ENCODE results near the gene PEPD.

Gene PEPD

GRCh38 chr19:33435706-33436359, 85.8 kb downstream of the PEPD start:
- Mint-ChIP-seq H3K9me3 (no peaks in the 10 kb centered on the region), H3K4me1 (ENCODE audit: low read depth in 2 of 2) (peaks cover 1 to 9% of the 10 kb centered on the region in 2 donors), H3K27ac (peak overlapping the region in 1 of 2 donors; percentile 23), H3K27me3 (no peaks in the 10 kb centered on the region), H3K36me3 (ENCODE audit: insufficient read depth) (peaks cover 10% of the 10 kb centered on the region), H3K4me3 (no peak overlapping the region)
- ATAC-seq (replicated peaks), result no peak
- no peak for DNase-seq

DNA sequence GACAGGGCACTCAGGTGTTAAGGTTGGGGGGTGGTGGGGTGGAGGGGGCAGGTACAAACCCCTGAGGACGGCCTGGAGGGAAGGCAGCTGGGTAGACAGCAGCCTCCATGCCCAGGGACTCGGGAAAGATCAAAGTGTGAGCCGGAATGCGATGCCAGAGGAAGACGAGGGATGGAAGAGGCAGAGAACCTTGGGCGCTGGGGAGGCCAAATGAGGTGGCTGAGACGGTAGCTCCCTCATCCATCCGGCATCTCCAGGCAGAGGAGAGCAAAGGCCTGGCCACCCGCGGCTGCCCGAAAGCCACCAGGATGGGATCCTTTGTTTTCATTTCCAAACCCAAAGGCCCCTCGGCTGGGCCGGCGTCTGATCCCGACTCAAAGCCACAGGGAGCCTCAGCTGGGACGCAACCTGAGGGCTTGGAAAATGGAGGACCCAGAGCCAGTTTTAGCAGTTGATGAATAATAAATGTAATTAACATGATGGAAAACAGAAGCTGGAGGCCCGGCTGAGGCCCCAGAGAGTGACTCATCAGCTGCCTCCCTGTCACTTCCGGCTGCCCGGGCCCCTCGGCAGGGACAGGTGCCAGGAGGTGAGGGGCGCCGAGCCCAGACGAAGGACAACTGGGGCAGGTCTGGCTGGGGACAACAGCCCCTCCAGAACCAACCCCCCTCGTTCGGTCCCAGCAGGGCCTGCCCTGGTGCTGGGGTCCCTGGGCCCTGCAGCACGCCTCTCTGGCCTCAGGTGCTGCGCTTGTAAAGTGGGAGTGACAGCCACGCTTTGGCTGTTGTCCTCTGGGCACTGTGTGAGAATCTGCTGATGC, 86.5 kb downstream of the PEPD start:
- no peak for ATAC-seq (replicated peaks)
- no peak for DNase-seq
- no peak overlapping the region for H3K27ac Mint-ChIP-seq
- H3K4me1 Mint-ChIP-seq (ENCODE audit: low read depth in 2 of 2), result peaks cover 6 to 8% of the 10 kb centered on the region in 2 donors
- peaks cover 5% of the 10 kb centered on the region for H3K36me3 Mint-ChIP-seq (ENCODE audit: insufficient read depth)
- no peaks in the 10 kb centered on the region for H3K9me3 Mint-ChIP-seq
- H3K27me3 Mint-ChIP-seq, result no peaks in the 10 kb centered on the region
- H3K4me3 Mint-ChIP-seq, result no peak overlapping the region

- Mint-ChIP-seq H3K4me3 (no peak overlapping the region), H3K4me1 (ENCODE audit: low read depth in 2 of 2) (peaks cover 6 to 8% of the 10 kb centered on the region in 2 donors), H3K27me3 (no peaks in the 10 kb centered on the region), H3K27ac (no peak overlapping the region), H3K9me3 (no peaks in the 10 kb centered on the region), H3K36me3 (ENCODE audit: insufficient read depth) (peaks cover 5% of the 10 kb centered on the region)
- DNase-seq (no peak), ATAC-seq (replicated peaks) (no peak)
These were observed 87.3 kb downstream of the PEPD start for GRCh38 chr19:33434069-33434885.

DNA sequence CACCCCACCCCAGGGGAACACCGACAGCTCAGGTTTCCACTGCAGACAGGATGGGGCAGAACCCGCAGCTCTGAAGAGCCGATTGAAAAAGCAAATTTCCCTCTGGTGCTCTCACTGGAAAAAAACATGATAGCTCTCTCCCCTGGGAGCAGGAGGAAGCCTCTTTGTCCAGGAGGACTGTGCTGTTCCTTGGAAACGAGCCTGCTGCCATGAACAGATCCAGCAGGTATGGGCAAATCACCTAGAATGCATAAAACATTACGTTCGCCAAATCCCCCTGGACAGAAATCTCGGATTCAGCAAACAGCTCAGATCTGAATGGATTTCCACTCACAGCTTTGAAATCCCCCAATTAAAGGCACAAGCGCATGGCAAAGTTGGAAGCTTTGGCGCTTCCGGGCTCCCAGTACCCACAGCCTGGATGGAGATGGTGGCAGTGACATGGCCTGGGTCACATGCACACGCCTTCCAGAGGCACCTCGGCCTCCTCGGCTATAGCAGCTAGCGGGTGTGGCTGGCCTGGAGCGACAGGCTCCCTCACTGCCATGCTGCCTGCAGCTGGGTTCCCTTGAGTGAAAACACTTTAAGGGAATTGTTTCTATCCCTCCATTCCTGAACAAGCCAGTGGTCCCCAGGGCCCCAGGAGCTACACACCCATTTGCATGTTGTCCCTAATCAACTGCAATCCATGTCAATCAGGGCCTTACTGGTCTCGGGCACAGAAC, 89.0 kb downstream of the PEPD start:
- Mint-ChIP-seq H3K4me1 (ENCODE audit: low read depth in 2 of 2) (peaks cover 6 to 8% of the 10 kb centered on the region in 2 donors), H3K4me3 (no peak overlapping the region), H3K9me3 (no peaks in the 10 kb centered on the region), H3K27me3 (no peaks in the 10 kb centered on the region), H3K36me3 (ENCODE audit: insufficient read depth) (peaks cover 5% of the 10 kb centered on the region), H3K27ac (no peak overlapping the region)
- DNase-seq, result no peak
- ATAC-seq (replicated peaks), result no peak

GRCh38 chr19:33432015-33432414, 89.6 kb downstream of the PEPD start:
- DNase-seq (no peak), ATAC-seq (replicated peaks) (no peak)
- Mint-ChIP-seq H3K4me1 (ENCODE audit: low read depth in 2 of 2) (peaks cover 6 to 8% of the 10 kb centered on the region in 2 donors), H3K4me3 (no peak overlapping the region), H3K36me3 (ENCODE audit: insufficient read depth) (peaks cover 5% of the 10 kb centered on the region), H3K27ac (no peak overlapping the region), H3K27me3 (no peaks in the 10 kb centered on the region), H3K9me3 (no peaks in the 10 kb centered on the region)

- Mint-ChIP-seq H3K4me3 (peak overlapping the region; percentile 60 to 67), H3K36me3 (ENCODE audit: insufficient read depth) (no peaks in the 10 kb centered on the region), H3K27me3 (no peaks in the 10 kb centered on the region), H3K9me3 (no peaks in the 10 kb centered on the region), H3K27ac (peak overlapping the region; percentile 89 to 92), H3K4me1 (ENCODE audit: low read depth in 2 of 2) (peaks cover 6 to 8% of the 10 kb centered on the region in 2 donors)
- ATAC-seq (replicated peaks), result peak; percentile 74
- DNase-seq, result peak; percentile 54 to 62 (median 61)
These were observed 90.8 kb downstream of the PEPD start for GRCh38 chr19:33430674-33431277.

DNA sequence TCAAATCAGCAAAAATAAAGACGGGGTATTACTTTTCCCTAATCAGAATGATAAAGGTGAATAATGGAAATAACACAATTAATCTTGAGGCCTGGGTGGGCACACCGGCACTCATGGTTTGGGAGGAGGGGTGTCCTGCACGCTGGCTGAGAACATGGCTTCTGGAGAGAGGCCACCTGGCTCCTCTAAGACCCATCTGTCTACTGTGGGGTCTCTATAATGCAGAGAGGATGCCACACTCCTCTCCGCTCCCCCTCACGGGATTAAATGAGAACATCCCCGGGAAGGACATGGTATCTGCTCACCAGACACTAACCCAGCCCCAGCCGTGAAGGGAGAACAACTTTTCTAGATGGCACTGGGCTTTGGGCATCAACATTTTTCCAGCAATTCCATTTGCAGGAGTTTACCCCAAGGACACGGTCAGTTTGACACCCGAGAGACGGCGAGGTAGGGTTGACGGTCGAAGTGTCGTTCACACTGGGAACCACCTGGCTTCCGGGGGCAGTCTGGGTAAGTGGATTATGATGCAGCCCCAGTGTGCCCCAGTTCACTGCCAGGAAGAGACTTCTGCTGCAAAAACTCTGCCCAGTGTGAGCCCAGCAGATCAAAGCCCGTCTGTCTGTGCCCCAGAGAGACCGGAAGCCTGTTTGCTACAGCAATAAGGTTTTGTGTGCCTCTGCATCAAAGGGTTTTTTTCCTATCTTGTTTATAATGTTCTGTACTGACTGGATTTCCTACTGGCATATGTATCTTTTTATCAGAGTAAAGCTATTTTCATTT, 91.5 kb downstream of the PEPD start:
- peak in 2 of 3 experiments; percentile 22 to 23 for DNase-seq
- Mint-ChIP-seq H3K4me1 (ENCODE audit: low read depth in 2 of 2) (peaks cover 6 to 8% of the 10 kb centered on the region in 2 donors), H3K4me3 (peak overlapping the region; percentile 60 to 67), H3K36me3 (ENCODE audit: insufficient read depth) (no peaks in the 10 kb centered on the region), H3K9me3 (no peaks in the 10 kb centered on the region), H3K27me3 (no peaks in the 10 kb centered on the region), H3K27ac (peak overlapping the region; percentile 89 to 92)
- ATAC-seq (replicated peaks), result peak; percentile 93

- ATAC-seq (replicated peaks) (no peak), DNase-seq (no peak)
- Mint-ChIP-seq H3K4me1 (ENCODE audit: low read depth in 2 of 2) (peaks cover 6 to 8% of the 10 kb centered on the region in 2 donors), H3K36me3 (ENCODE audit: insufficient read depth) (no peaks in the 10 kb centered on the region), H3K4me3 (no peak overlapping the region), H3K27me3 (no peaks in the 10 kb centered on the region), H3K27ac (peak overlapping the region in 1 of 2 donors; percentile 44), H3K9me3 (no peaks in the 10 kb centered on the region)
These were observed 92.9 kb downstream of the PEPD start for GRCh38 chr19:33428627-33429125.

DNA sequence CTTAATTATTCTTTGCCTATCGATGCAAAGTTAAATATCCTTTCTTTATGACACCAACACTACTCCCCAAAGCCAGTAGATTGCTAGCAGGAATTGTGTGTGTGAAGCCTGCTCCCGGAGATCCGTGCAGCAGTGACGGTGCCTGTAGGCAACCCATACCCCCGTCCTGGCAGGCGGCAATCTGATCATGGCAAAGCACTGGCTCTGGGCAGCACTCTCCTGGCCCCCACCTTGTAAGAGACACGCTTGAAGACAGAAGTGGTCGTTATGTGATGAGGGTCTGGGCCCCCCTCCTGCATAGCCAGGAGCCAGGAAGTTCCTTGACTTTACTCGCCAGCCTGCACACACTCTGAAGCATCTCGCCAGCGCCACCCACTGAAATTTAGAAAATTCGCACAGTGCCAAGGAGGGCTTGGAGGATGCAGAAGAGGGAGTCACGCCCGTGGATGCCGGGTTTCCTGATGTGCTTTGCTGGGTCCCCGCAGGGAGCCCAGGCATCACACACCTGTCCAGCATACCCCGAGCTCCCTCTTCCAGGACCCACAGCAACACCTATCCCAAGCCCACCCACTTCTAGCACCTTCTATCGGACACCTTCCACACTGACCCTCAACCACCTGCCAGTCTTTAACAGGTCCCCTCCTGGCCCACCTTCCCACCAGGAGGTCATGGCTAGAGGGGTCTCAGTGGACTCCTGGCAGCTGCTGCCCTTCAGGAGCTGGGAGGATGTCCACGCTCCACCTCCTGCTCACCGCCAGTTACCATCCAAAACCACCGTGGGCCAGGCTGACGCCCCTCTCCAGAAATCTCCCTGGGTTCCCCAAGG, 93.6 kb downstream of the PEPD start:
- Mint-ChIP-seq H3K36me3 (ENCODE audit: insufficient read depth) (no peaks in the 10 kb centered on the region), H3K4me3 (no peak overlapping the region), H3K27ac (peak overlapping the region in 1 of 2 donors; percentile 44), H3K9me3 (no peaks in the 10 kb centered on the region), H3K4me1 (ENCODE audit: low read depth in 2 of 2) (peaks cover 6 to 8% of the 10 kb centered on the region in 2 donors), H3K27me3 (no peaks in the 10 kb centered on the region)
- no peak for DNase-seq
- no peak for ATAC-seq (replicated peaks)

- Mint-ChIP-seq H3K27me3 (no peaks in the 10 kb centered on the region), H3K27ac (no peak overlapping the region), H3K9me3 (no peaks in the 10 kb centered on the region), H3K4me1 (ENCODE audit: low read depth in 2 of 2) (peaks cover 6 to 8% of the 10 kb centered on the region in 2 donors), H3K36me3 (ENCODE audit: insufficient read depth) (no peaks in the 10 kb centered on the region), H3K4me3 (no peak overlapping the region)
- ATAC-seq (replicated peaks) (no peak), DNase-seq (no peak)
These were observed 94.8 kb downstream of the PEPD start for GRCh38 chr19:33426621-33427361.

- no peaks in the 10 kb centered on the region for H3K4me1 Mint-ChIP-seq (ENCODE audit: low read depth in 2 of 2)
- ATAC-seq (replicated peaks) (no peak), DNase-seq (no peak)
- H3K4me3 Mint-ChIP-seq, result no peak overlapping the region
- H3K27ac Mint-ChIP-seq, result peak overlapping the region in 1 of 2 donors; percentile 24
- H3K9me3 Mint-ChIP-seq, result no peaks in the 10 kb centered on the region
- no peaks in the 10 kb centered on the region for H3K27me3 Mint-ChIP-seq
- no peaks in the 10 kb centered on the region for H3K36me3 Mint-ChIP-seq (ENCODE audit: insufficient read depth)
These were observed 97.4 kb downstream of the PEPD start for GRCh38 chr19:33424181-33424580.
